ENCODE results near the gene SH2D7.

The SH2D7 gene

GRCh38 chr15:78079298-78080087 lies 12.9 kb upstream of the SH2D7 start:
- DNase-seq = no peak

GRCh38 chr15:78080088-78080460 lies 12.3 kb upstream of the SH2D7 start:
- no peak for DNase-seq

GRCh38 chr15:78082106-78082742 lies 10.1 kb upstream of the SH2D7 start:
- no peak for DNase-seq

- DNase-seq = no peak
These were observed 9.6 kb upstream of the SH2D7 start for GRCh38 chr15:78082743-78083110.

- no peak for DNase-seq
These were observed 9.2 kb upstream of the SH2D7 start for GRCh38 chr15:78083186-78083585.

- DNase-seq = no peak
These were observed 8.5 kb upstream of the SH2D7 start for GRCh38 chr15:78083687-78084448.

- DNase-seq = no peak
These were observed 8.0 kb upstream of the SH2D7 start for GRCh38 chr15:78084449-78084750.

GRCh38 chr15:78085928-78086327 lies 6.4 kb upstream of the SH2D7 start:
- DNase-seq = no peak

- DNase-seq = no peak
These were observed 4.2 kb upstream of the SH2D7 start for GRCh38 chr15:78087951-78088772.

GRCh38 chr15:78088773-78089080 lies 3.6 kb upstream of the SH2D7 start:
- no peak for DNase-seq

- DNase-seq = no peak
These were observed 1.8 kb upstream of the SH2D7 start for GRCh38 chr15:78090422-78091063.

- no peak for DNase-seq
These were observed 1.1 kb downstream of the SH2D7 start for GRCh38 chr15:78093242-78094020.

- no peak for DNase-seq
These were observed 5.3 kb downstream of the SH2D7 start for GRCh38 chr15:78097667-78098066.

- no peak for DNase-seq
These were observed 5.9 kb downstream of the SH2D7 start for GRCh38 chr15:78098131-78098755.

GRCh38 chr15:78100886-78101285 lies 8.5 kb downstream of the SH2D7 start:
- DNase-seq = no peak

- no peak for DNase-seq
These were observed 9.2 kb downstream of the SH2D7 start for GRCh38 chr15:78101423-78102105.

- no peak for DNase-seq
These were observed 9.8 kb downstream of the SH2D7 start for GRCh38 chr15:78102211-78102610.

GRCh38 chr15:78102741-78103140 lies 10.4 kb downstream of the SH2D7 start:
- no peak for DNase-seq

- no peak for DNase-seq
These were observed 11.2 kb downstream of the SH2D7 start for GRCh38 chr15:78103406-78104118.

- no peak for DNase-seq
These were observed 11.7 kb downstream of the SH2D7 start for GRCh38 chr15:78104119-78104479.

Measured in SIG-M5 (cell line).